Heart left ventricle (tissue), 16 donors: ENCODE data around the gene BRSK2. TPM values are rescaled to one million over a fixed set of nuclear protein-coding genes. Genes with fewer than 3 reads are reported as not detected.

Experiments
- ATAC-seq, 4 donors: fragments of 200-7000 bp; cut with Tn5 transposase; one replicate each; pipeline ENCODE4 v1.9.1; 2020 to 2022; ENCODE audit warnings: moderate library complexity in 4 of 4, mild to moderate bottlenecking in 3 of 4, moderate number of reproducible peaks in 1 of 4
- DNase-seq, 5 donors: peaks; one replicate each; pipeline ENCODE4 v3.0.0-alpha.2; 2020
- H3K27ac ChIP-seq, 12 donors: fragments of 200-600 bp; sonication (generic) in 4 of 12; one replicate each; pipeline versions ENCODE4 v1.5.0 to v1.8.0; 2016 to 2022; ENCODE audit warnings: mild to moderate bottlenecking in 2 of 12
- H3K27me3 ChIP-seq, 9 donors: fragments of 200-600 bp; sonication (generic) in 2 of 9; one replicate each; pipeline versions ENCODE4 v1.5.1 to v1.8.0; 2016 to 2022; ENCODE audit warnings: mild to moderate bottlenecking in 3 of 9
- H3K36me3 ChIP-seq, 9 donors: fragments of 200-600 bp; sonication (generic) in 2 of 9; one replicate each; pipeline versions ENCODE4 v1.5.0 to v1.8.0; 2018 to 2022; ENCODE audit warnings: mild to moderate bottlenecking in 2 of 9
- H3K4me1 ChIP-seq, 12 donors: fragments of 200-600 bp; sonication (generic) in 4 of 12; one replicate each; pipeline versions ENCODE4 v1.5.0 to v1.8.0; 2016 to 2022; ENCODE audit warnings: mild to moderate bottlenecking in 3 of 12
- H3K4me3 ChIP-seq, 12 donors: fragments of 200-600 bp; sonication (generic) in 4 of 12; one replicate each; pipeline versions ENCODE4 v1.5.0 to v1.8.0; 2017 to 2022; ENCODE audit warnings: mild to moderate bottlenecking in 9 of 12, moderate library complexity in 4 of 12
- H3K9me3 ChIP-seq, 12 donors: fragments of 200-600 bp; sonication (generic) in 4 of 12; one replicate each; pipeline versions ENCODE4 v1.5.0 to v1.8.0; 2016 to 2022; ENCODE audit warnings: mild to moderate bottlenecking in 1 of 12
- CTCF ChIP-seq, 12 donors: fragments of 200-600 bp; sonication (generic) in 4 of 12; IDR thresholded peaks; one replicate each; pipeline versions ENCODE4 v1.5.0 to v1.8.0; 2018 to 2022; ENCODE audit warnings: antibody characterized with exemption in 12 of 12, mild to moderate bottlenecking in 5 of 12
- POLR2A ChIP-seq, 2 donors: fragments of 450-650 bp; IDR thresholded peaks; one replicate each; pipeline ENCODE4 v1.6.1; 2017; ENCODE audit warnings: antibody characterized with exemption in 2 of 2, mild to moderate bottlenecking in 2 of 2, moderate library complexity in 2 of 2
- WGBS, 4 donors: extraction: QIAGEN DNeasy Blood & Tissue Kit in 2 of 4; methylation state at CpG; one replicate each; pipeline versions ENCODE4 v1.1.5 to v1.1.7; 2013 to 2018; 5-methylcytosine and 5-hydroxymethylcytosine counted together
- intact Hi-C, 10 donors: fragments of 100-400 bp; cut with DNase I; formaldehyde crosslinking; loops; one replicate each; pipeline versions ENCODE4 v1.11.1 to v1.14.2; 2022
- polyA plus RNA-seq, 2 donors: library from polyadenylated mRNA; stranded (reverse); fragments of 200-250 nt; gene quantifications; one replicate each; pipeline ENCODE4 v1.2.3, GENCODE V29; 2013
- total RNA-seq, 9 donors: library from RNA; depleted of rRNA in 2 of 9; stranded (reverse); fragments of >200 nt in 2 of 9; fragmentation: NEBNext Ultra II Directional in 3 of 9; extraction: Animal tissue kit (Norgen Biotek cat#: 25700) in 3 of 9; gene quantifications; one replicate each; pipeline versions ENCODE4 v1.1.0 to v1.2.4, GENCODE V29; 2016 to 2023
- donor health status: ischemic (EF 13 %, LVEDD 7.1; RV severe dilation, severe dysfunction).
- donor health status: healthy with polysubstance abuse.
- donor health status: DM: no; HTN: yes; CAD: no.
- donor health status: DM: no; HTN: no; CAD: no.
- donor health status: ischemic (EF 25% LVEDD 6.9; RV normal size, moderate dysfunction).
- donor health status: ischemic (EF 25% LVEDD 5.7; RV mildly dilated, moderate dysfunction).
- donor health status: healthy.
- donor health status: DM: yes; HTN: yes; CAD: no.
- donor health status: ischemic (EF 35%, LVEDD 5.7; RV mildly dilated, moderate dysfunction).
- donor health status: nonischemic (EF 11% LVEDD 7.7; RV severe dilation, severe dysfunction).
- donor health status: DM: yes; HTN: yes; CAD: no.
- donor health status: PGD.
- donor health status: ischemic (EF 29% LVEDD 5.4; RV normal size, mild dysfunction).
- donor health status: nonischemic (EF 23%, LVEDD 6.1; RV moderate dilation, normal function).

BRSK2 gene
- total and polyA plus RNA-seq, 11 donors, result 0.16 to 1.3 (median 0.61) TPM; not detected in 1

GRCh38 chr11:1349327-1350041 lies 40.2 kb upstream of the BRSK2 start:
- no peak overlapping the region for H3K27ac ChIP-seq
- no peak overlapping the region for H3K4me3 ChIP-seq
- no peaks in the 10 kb centered on the region for H3K9me3 ChIP-seq
- no peaks in the 10 kb centered on the region for H3K4me1 ChIP-seq
- no peak for DNase-seq
- 70 to 82% (median 76%) methylated on average over 15 to 29 of the region's 29 CpGs for WGBS, 4 donors
- no peak for TF ChIP-seq POLR2A (IDR thresholded peaks at IDR 0.05)
- TF ChIP-seq CTCF (IDR thresholded peaks at IDR 0.05), result no peak
- no peak for ATAC-seq
- intact Hi-C loops, result no loop called here
- peaks cover 0 to 20% (median under 1%) of the 10 kb centered on the region in 9 donors for H3K27me3 ChIP-seq
- no peaks in the 10 kb centered on the region for H3K36me3 ChIP-seq

GRCh38 chr11:1350086-1350725 lies 39.5 kb upstream of the BRSK2 start:
- TF ChIP-seq CTCF (IDR thresholded peaks at IDR 0.05) (no peak), POLR2A (IDR thresholded peaks at IDR 0.05) (no peak)
- Histone ChIP-seq H3K4me1 (no peaks in the 10 kb centered on the region), H3K27ac (no peak overlapping the region), H3K36me3 (no peaks in the 10 kb centered on the region), H3K9me3 (no peaks in the 10 kb centered on the region), H3K4me3 (no peak overlapping the region), H3K27me3 (peaks cover 0 to 22% (median 2%) of the 10 kb centered on the region in 9 donors)
- DNase-seq (no peak), ATAC-seq (no peak)
- WGBS, 4 donors, result 67 to 71% (median 69%) methylated on average over 21 to 22 of the region's 22 CpGs
- intact Hi-C loops, result no loop called here

- H3K4me3 ChIP-seq, result no peak overlapping the region
- no peak for DNase-seq
- TF ChIP-seq POLR2A (IDR thresholded peaks at IDR 0.05) (no peak), CTCF (IDR thresholded peaks at IDR 0.05) (no peak)
- no peaks in the 10 kb centered on the region for H3K9me3 ChIP-seq
- H3K27ac ChIP-seq, result no peak overlapping the region
- peaks cover 0 to 22% (median 2%) of the 10 kb centered on the region in 9 donors for H3K27me3 ChIP-seq
- intact Hi-C loops, result no loop called here
- H3K36me3 ChIP-seq, result no peaks in the 10 kb centered on the region
- no peaks in the 10 kb centered on the region for H3K4me1 ChIP-seq
- 71 to 82% (median 79%) methylated on average over 12 of the region's 12 CpGs for WGBS, 4 donors
- no peak for ATAC-seq
These were observed 38.3 kb upstream of the BRSK2 start for GRCh38 chr11:1351278-1351937.
